SJCRH30 (cell line): ENCODE results near the gene DSE. TPM values are rescaled to one million over a fixed set of nuclear protein-coding genes. Genes with fewer than 3 reads are reported as not detected.

Experiments
- DNase-seq, 2 experiments: peaks; one replicate each; pipeline ENCODE4 v3.0.0-alpha.2; 2015 to 2020
- H3K27ac ChIP-seq: fragments of 250-450 bp; sonication (Bioruptor Pico); 2 replicates; pipeline ENCODE4 v1.5.1; 2020; ENCODE audit warnings: mild to moderate bottlenecking, moderate library complexity
- H3K27me3 ChIP-seq: fragments of 250-450 bp; sonication (Bioruptor Pico); 2 replicates; pipeline ENCODE4 v1.5.1; 2020; ENCODE audit warnings: mild to moderate bottlenecking, moderate library complexity
- H3K36me3 ChIP-seq: fragments of 250-450 bp; sonication (Bioruptor Pico); 2 replicates; pipeline ENCODE4 v1.5.1; 2020; ENCODE audit warnings: mild to moderate bottlenecking, moderate library complexity
- H3K4me1 ChIP-seq: fragments of 250-450 bp; sonication (Bioruptor Pico); 2 replicates; pipeline ENCODE4 v1.5.1; 2020; ENCODE audit warnings: mild to moderate bottlenecking, moderate library complexity
- H3K4me3 ChIP-seq: fragments of 250-450 bp; sonication (Bioruptor Pico); 2 replicates; pipeline ENCODE4 v1.5.1; 2020; ENCODE audit warnings: mild to moderate bottlenecking, moderate library complexity
- H3K9me3 ChIP-seq: fragments of 250-450 bp; sonication (Bioruptor Pico); replicated peaks from 2 replicates; pipeline ENCODE4 v1.5.1; 2020; ENCODE audit warnings: mild to moderate bottlenecking, moderate library complexity
- total RNA-seq: library from RNA; depleted of rRNA; stranded (reverse); fragments of >200 nt; shearing (Covaris generic); gene quantifications from 2 replicates; pipeline ENCODE4 v1.2.3, GENCODE V29; 2014

Gene DSE
- total RNA-seq, 1 experiment from 2014 or later = 51.0 TPM

- no peaks in the 10 kb centered on the region for H3K27me3 ChIP-seq
- no peak overlapping the region; the same call in 1 of the 2 replicates for H3K4me3 ChIP-seq
- no peak overlapping the region for H3K27ac ChIP-seq
- peaks cover 21% of the 10 kb centered on the region for H3K4me1 ChIP-seq
- DNase-seq = peak in 1 of 2 experiments; percentile 35
- no peaks in the 10 kb centered on the region for H3K9me3 ChIP-seq
- H3K36me3 ChIP-seq = no peaks in the 10 kb centered on the region
These were observed 76.3 kb downstream of the DSE start for GRCh38 chr6:116447052-116447451.

GRCh38 chr6:116447496-116448011 is 76.8 kb downstream of the DSE start:
- peak; percentile 36 to 58 for DNase-seq
- H3K36me3 ChIP-seq = no peaks in the 10 kb centered on the region
- H3K4me1 ChIP-seq = peaks cover 21% of the 10 kb centered on the region
- peak overlapping the region; percentile 6; the same call in 1 of the 2 replicates for H3K4me3 ChIP-seq
- no peaks in the 10 kb centered on the region for H3K27me3 ChIP-seq
- H3K9me3 ChIP-seq = no peaks in the 10 kb centered on the region
- no peak overlapping the region for H3K27ac ChIP-seq

GRCh38 chr6:116449565-116449964 is 78.8 kb downstream of the DSE start:
- no peaks in the 10 kb centered on the region for H3K9me3 ChIP-seq

DNA sequence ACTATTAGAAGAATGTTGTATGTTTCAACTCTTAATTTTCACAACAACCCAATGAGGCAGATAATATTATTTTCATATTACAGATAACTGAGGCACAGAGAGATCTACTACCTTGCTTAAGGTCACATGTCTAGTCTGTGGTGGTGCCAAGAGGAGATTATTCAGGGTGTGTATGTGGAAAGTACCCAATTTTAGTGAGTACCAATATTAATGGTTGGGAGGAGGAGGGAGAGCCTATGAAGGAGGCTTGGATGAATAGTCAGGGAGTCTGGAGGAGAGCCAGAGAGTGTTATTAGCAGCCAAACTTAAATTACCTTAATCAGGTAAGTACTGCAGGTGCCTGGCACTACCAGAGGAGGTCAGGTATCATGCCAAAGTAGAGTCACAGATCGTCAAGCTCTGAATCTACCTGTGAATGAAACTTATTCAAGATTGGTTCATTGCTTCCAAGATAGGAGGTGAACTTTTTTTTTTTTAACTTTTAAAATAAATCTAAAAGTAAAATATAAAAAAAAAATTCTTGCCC is 79.5 kb downstream of the DSE start:
- Histone ChIP-seq H3K27me3 (no peaks in the 10 kb centered on the region), H3K27ac (no peak overlapping the region), H3K4me3 (no peak overlapping the region), H3K4me1 (peaks cover 15% of the 10 kb centered on the region), H3K9me3 (no peaks in the 10 kb centered on the region), H3K36me3 (no peaks in the 10 kb centered on the region)
- DNase-seq = no peak

More at GRCh38 chr6:116449565-116449964, 78.8 kb downstream of the DSE start:
- no peak for DNase-seq
- H3K36me3 ChIP-seq = no peaks in the 10 kb centered on the region
- no peaks in the 10 kb centered on the region for H3K27me3 ChIP-seq
- no peak overlapping the region for H3K4me3 ChIP-seq
- no peak overlapping the region for H3K27ac ChIP-seq
- peaks cover 21% of the 10 kb centered on the region for H3K4me1 ChIP-seq

- H3K4me3 ChIP-seq = no peak overlapping the region
- no peaks in the 10 kb centered on the region for H3K27me3 ChIP-seq
- DNase-seq = no peak
- H3K9me3 ChIP-seq = no peaks in the 10 kb centered on the region
- H3K27ac ChIP-seq = no peak overlapping the region
- no peaks in the 10 kb centered on the region for H3K36me3 ChIP-seq
- H3K4me1 ChIP-seq = peaks cover 15% of the 10 kb centered on the region
These were observed 80.3 kb downstream of the DSE start for GRCh38 chr6:116450769-116451740.

- no peaks in the 10 kb centered on the region for H3K27me3 ChIP-seq
- H3K36me3 ChIP-seq = no peaks in the 10 kb centered on the region
- no peak overlapping the region for H3K4me3 ChIP-seq
- H3K27ac ChIP-seq = no peak overlapping the region
- no peak for DNase-seq
- H3K4me1 ChIP-seq = peaks cover 10% of the 10 kb centered on the region
- no peaks in the 10 kb centered on the region for H3K9me3 ChIP-seq
These were observed 81.2 kb downstream of the DSE start for GRCh38 chr6:116451916-116452315.

- Histone ChIP-seq H3K9me3 (no peaks in the 10 kb centered on the region), H3K4me1 (peaks cover 4% of the 10 kb centered on the region), H3K36me3 (no peaks in the 10 kb centered on the region), H3K4me3 (no peak overlapping the region), H3K27ac (no peak overlapping the region), H3K27me3 (no peaks in the 10 kb centered on the region)
- DNase-seq = no peak
These were observed 81.8 kb downstream of the DSE start for GRCh38 chr6:116452531-116452930.

DNA sequence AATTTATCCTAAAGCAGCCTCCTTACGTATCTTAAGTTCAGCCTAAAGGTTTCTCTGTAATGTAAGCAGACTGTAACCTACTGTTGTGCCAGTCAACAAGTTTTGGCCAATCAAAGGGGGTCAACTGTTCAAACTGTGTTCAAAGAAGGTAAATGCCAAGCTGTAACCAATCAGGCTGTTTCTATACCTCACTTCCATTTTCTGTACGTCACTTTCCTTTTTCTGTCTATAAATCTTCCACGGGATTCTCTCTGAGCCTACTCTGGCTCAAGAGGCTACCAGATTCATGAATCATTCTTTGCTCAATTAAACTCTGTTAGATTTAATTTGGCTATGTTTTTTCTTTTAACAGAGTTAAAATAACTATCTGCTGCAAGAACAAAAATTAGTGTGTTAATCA is 85.4 kb downstream of the DSE start:
- H3K4me1 ChIP-seq = no peaks in the 10 kb centered on the region
- no peaks in the 10 kb centered on the region for H3K27me3 ChIP-seq
- no peak for DNase-seq
- no peak overlapping the region for H3K4me3 ChIP-seq
- no peaks in the 10 kb centered on the region for H3K9me3 ChIP-seq
- H3K36me3 ChIP-seq = no peaks in the 10 kb centered on the region
- no peak overlapping the region for H3K27ac ChIP-seq

DNA sequence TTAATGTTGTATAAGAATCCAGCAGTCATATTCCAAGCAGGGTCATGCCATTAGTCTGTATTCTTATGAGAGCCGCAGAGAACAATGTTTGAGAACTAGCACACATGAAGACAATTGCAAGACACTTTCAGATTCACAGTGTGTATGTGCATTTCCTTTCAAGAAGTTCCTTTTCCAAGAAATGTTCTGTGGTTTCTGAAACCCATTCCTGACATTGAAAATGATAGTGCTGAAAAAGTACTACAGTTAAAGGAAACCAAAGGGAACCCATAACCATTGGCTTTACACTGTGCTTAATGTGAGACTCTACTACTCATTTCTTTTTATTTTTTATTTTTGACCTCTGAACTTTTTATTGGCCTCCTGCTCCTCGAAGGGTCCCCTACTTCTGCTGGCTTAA is 86.2 kb downstream of the DSE start:
- Histone ChIP-seq H3K27me3 (no peaks in the 10 kb centered on the region), H3K27ac (no peak overlapping the region), H3K4me1 (no peaks in the 10 kb centered on the region), H3K9me3 (no peaks in the 10 kb centered on the region), H3K4me3 (no peak overlapping the region), H3K36me3 (no peaks in the 10 kb centered on the region)
- no peak for DNase-seq

- H3K27ac ChIP-seq = no peak overlapping the region
- H3K36me3 ChIP-seq = no peaks in the 10 kb centered on the region
- H3K4me1 ChIP-seq = no peaks in the 10 kb centered on the region
- H3K9me3 ChIP-seq = no peaks in the 10 kb centered on the region
- H3K27me3 ChIP-seq = no peaks in the 10 kb centered on the region
- no peak for DNase-seq
- H3K4me3 ChIP-seq = no peak overlapping the region
These were observed 87.5 kb downstream of the DSE start for GRCh38 chr6:116458264-116458663.

- Histone ChIP-seq H3K9me3 (no peaks in the 10 kb centered on the region), H3K4me3 (no peak overlapping the region), H3K4me1 (no peaks in the 10 kb centered on the region), H3K27me3 (no peaks in the 10 kb centered on the region), H3K36me3 (no peaks in the 10 kb centered on the region), H3K27ac (no peak overlapping the region)
- DNase-seq = no peak
These were observed 89.2 kb downstream of the DSE start for GRCh38 chr6:116459927-116460326.

GRCh38 chr6:116461331-116461931 is 90.7 kb downstream of the DSE start, which contains the start of gene CALHM6:
TSS of gene CALHM6 (plus strand) at chr6:116461375. CDS start at chr6:116461930, 555 bp downstream.
- Histone ChIP-seq H3K4me3 (no peak within 1 kb of the TSS), H3K36me3 (no peaks in the 10 kb centered on the region), H3K27ac (no peak within 1 kb of the TSS), H3K9me3 (no peaks in the 10 kb centered on the region), H3K4me1 (no peaks in the 10 kb centered on the region), H3K27me3 (no peaks in the 10 kb centered on the region)
- DNase-seq = no peak

GRCh38 chr6:116461932-116462885 is 91.5 kb downstream of the DSE start:
- no peak overlapping the region for H3K27ac ChIP-seq
- no peaks in the 10 kb centered on the region for H3K36me3 ChIP-seq
- H3K4me1 ChIP-seq = no peaks in the 10 kb centered on the region
- no peaks in the 10 kb centered on the region for H3K9me3 ChIP-seq
- H3K27me3 ChIP-seq = no peaks in the 10 kb centered on the region
- H3K4me3 ChIP-seq = no peak overlapping the region
- DNase-seq = no peak

DNA sequence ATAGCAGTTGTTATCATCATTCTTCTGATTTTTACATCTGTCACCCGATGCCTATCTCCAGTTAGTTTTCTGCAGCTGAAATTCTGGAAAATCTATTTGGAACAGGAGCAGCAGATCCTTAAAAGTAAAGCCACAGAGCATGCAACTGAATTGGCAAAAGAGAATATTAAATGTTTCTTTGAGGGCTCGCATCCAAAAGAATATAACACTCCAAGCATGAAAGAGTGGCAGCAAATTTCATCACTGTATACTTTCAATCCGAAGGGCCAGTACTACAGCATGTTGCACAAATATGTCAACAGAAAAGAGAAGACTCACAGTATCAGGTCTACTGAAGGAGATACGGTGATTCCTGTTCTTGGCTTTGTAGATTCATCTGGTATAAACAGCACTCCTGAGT is 92.6 kb downstream of the DSE start:
- H3K36me3 ChIP-seq = no peaks in the 10 kb centered on the region

More for the DNA sequence above, 92.6 kb downstream of the DSE start:
- Histone ChIP-seq H3K4me3 (no peak overlapping the region), H3K4me1 (no peaks in the 10 kb centered on the region), H3K27ac (no peak overlapping the region), H3K9me3 (no peaks in the 10 kb centered on the region), H3K27me3 (no peaks in the 10 kb centered on the region)
- no peak for DNase-seq
